Diencephalon (tissue), 1 donor: ENCODE data around the gene RASA3. TPM values are rescaled to one million over a fixed set of nuclear protein-coding genes. Genes with fewer than 3 reads are reported as not detected.

ENCODE experiments used
- total RNA-seq: library from RNA; depleted of rRNA; stranded (reverse); fragments of >200 nt; gene quantifications from one replicate; pipeline ENCODE4 v1.2.3, GENCODE V29; 2014

Gene RASA3, protein sequence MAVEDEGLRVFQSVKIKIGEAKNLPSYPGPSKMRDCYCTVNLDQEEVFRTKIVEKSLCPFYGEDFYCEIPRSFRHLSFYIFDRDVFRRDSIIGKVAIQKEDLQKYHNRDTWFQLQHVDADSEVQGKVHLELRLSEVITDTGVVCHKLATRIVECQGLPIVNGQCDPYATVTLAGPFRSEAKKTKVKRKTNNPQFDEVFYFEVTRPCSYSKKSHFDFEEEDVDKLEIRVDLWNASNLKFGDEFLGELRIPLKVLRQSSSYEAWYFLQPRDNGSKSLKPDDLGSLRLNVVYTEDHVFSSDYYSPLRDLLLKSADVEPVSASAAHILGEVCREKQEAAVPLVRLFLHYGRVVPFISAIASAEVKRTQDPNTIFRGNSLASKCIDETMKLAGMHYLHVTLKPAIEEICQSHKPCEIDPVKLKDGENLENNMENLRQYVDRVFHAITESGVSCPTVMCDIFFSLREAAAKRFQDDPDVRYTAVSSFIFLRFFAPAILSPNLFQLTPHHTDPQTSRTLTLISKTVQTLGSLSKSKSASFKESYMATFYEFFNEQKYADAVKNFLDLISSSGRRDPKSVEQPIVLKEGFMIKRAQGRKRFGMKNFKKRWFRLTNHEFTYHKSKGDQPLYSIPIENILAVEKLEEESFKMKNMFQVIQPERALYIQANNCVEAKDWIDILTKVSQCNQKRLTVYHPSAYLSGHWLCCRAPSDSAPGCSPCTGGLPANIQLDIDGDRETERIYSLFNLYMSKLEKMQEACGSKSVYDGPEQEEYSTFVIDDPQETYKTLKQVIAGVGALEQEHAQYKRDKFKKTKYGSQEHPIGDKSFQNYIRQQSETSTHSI
- 15.0 TPM for total RNA-seq

DNA sequence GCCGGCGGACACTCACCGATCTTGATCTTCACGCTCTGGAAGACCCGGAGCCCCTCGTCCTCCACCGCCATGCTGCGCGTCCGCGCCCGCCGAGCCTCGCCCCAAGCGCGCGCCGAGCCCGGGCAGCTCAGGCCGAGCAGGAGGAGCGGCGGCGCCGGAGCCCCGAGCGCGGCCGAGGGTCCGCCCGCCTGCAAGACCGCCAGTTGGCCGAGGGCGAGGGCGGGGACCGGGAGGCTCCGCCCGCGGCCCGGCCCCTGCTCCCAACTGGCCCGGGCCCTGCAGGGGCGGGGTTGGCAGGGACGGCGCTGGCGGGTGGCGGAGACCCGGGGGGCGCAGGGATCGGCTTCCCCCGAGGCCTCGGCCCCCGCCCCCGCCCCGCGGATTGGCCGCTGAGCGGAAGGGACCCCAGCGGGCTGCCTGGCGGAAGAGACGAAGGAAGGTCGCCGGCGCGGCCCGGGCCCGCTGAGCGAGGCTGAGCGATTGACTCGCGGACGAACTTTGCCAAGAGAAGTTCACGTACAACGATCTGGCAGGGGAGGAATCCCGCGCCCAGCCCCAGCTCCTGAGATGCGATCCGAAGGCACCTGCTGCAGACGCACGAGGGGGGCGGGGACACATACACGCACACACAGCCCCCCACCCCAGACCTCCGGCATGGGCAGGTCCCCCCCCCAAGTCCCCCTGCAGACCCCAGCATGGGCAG is at the start of gene RASA3:
RASA3 (minus strand) TSS at position 205 of the 703 bp plus-strand sequence; CDS start at position 71, 134 bp downstream.

DNA sequence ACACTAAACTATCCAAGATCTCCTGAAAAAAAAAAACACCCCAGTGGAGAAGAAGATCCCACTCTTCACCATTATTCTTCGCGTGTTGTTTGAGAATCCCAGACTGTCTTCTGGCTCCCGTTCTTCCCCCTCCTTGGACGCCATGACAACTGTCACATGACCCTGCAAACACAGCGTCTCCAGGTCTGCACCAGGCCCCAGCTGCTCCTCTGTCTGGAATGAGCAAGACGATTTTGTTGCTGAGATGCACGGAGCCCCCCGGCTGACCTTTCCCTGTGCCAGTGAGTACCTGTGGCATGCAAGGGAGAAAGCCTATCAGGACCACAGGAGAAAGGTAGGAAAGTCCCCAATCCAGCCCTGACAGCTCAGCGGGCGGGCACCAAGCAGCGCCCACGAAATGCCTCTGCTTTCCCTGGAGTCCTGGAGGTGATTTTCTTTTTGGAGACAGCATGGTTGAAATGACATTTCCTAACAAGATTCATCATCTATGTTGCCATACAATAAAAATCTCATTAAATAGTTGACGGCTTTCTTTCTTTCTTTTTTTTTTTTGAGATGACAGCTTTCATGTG is 46.8 kb upstream of the RASA3 start, which contains the start of gene CFAP97D2:
CFAP97D2 (plus strand) TSS at position 171 of the 572 bp plus-strand sequence; CDS start at position 245, 74 bp downstream.

DNA sequence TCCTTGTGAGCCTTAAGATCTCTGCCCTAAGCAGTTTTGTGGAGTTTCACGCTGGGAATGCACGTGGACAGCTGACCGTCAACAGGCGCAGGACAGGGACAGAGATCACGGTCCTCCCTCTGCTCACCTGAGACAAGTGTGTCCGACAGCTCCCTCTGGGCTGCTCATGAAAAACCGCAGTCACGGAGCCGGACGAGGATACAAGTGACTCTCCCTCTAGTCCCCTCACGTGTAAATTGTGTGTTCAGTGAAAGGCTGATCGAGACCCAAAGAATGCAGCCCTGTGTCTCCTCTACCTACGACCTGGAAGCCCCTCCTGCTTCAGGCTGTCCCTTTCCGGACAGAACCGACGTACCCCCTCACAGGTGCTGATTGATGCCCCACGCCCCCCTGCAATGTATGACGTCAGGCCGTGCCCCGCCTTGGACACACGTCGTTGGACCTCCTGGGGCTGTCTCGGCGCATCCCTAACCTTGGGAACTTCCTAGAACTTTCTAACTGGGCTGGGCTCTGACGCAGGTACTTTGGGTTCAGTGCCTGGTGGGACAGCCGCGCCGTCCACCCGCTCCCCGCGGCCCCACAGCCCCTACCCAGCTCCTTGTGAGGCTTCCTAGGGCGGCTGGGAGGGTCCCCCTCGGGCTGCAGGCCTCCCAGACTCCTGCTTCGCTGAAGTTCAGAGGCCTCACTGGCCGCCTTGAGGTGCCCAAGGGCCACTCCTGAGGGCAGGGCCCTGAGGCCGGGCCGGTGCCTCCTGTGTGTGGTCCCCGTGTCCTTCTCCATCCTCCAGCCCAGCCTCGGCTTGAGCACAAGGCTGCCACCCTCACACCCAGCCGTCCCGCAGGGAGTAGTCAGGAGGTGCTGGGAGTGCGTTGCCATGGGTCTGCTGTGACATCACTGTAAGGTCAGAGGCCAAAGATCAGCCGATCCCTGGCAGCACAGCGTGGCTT is 158.9 kb downstream of the RASA3 start, which contains the start of gene C13orf46:
C13orf46 (minus strand) TSS at position 859 of the 947 bp plus-strand sequence; CDS start at position 780, 79 bp downstream.

Other genes starting within 250 kb of the RASA3 start
- 0.23 TPM for gene C13orf46, start 158.5 kb downstream of the RASA3 start, total RNA-seq
- 0.23 TPM for gene CFAP97D2, start 46.6 kb upstream of the RASA3 start, total RNA-seq
- 62.7 TPM for gene CDC16, start 102.3 kb upstream of the RASA3 start, total RNA-seq
- 62.7 TPM for gene UPF3A, start 149.0 kb upstream of the RASA3 start, total RNA-seq
- gene CHAMP1, start 181.9 kb upstream of the RASA3 start, total RNA-seq: 8.8 TPM